ENCODE data around the gene TFRC.
"Not testable (repeated sequence)": the region's sequence is repeated elsewhere in the genome, so short reads cannot be mapped to it uniquely, and the experiment has no call there.

Gene TFRC

DNA sequence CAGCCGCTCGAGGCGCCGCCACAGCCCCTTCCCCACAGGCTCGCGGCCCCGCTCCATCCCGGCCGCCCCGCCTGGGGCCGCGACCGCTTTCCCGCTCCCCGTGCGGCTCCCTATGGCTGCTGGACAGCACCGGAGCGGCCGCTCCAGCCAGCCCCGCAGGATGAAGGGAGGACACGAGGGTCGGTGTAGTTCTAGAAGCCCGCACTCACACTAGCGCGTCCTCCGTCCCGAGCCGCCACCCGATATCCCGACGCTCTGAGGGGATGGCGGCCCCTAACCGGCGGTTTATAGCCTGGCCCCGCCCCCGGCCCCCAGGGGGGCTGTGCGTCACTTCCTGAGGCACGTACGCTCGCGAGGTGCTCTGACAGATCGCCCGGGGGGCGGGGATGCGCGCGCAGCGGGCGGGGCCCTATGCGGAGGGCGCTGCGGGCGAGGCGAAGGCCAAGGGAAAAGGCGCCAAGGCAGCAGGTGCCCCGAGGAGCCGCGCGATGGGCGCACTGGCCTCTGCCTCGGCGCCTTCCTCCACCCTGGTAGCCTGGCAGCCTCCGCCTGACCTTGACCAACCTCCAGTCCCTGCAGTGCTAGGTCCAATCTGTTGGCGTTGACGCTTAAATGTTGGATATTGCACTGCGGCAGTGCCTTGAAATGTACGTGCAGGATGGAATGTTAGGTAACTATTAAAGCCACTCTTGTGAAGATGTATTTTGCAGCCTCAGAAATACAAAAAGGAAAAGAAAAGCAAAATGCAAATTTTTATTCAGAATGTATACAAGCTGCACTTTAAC lies at the start of gene TFRC:
Gene TFRC (minus strand): TSS at position 257 of the 785 bp plus-strand sequence. CDS start 4,991 bp downstream, outside the sequence.
- DNase-seq = peak; percentile 99 to 100

DNA sequence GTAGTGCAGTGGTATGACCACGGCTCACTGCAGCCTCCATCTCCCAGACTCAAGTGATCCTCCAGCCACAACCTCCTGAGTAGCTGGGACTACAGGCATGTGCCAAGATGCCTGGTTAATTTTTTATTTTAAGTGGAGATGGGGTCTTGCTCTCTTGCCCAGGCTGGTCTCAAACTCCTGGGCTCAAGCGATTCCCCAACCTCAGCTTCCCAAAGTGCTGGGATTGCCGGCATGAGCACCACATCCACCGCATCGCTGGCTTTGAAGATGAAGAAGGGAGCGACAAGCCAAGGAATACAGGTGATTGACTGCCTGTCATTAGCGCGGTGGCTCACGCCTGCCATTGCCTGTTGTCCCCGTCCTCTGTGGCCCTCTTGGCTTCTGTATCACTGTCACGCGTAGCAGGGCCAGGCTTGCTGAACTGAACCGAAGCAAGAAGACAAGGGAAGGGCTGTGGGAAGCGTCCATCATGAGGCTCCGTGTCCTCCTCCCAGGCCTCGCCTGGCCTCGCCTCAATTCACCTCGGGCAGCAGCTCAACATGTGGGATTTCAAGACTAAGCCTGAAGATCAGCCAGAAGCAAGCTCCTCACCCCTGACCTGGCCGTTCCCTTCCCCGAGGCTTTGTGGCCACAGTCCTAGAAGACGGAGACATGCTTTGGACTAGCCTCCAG lies 46.4 kb upstream of the TFRC start:
- no peak for DNase-seq

DNA sequence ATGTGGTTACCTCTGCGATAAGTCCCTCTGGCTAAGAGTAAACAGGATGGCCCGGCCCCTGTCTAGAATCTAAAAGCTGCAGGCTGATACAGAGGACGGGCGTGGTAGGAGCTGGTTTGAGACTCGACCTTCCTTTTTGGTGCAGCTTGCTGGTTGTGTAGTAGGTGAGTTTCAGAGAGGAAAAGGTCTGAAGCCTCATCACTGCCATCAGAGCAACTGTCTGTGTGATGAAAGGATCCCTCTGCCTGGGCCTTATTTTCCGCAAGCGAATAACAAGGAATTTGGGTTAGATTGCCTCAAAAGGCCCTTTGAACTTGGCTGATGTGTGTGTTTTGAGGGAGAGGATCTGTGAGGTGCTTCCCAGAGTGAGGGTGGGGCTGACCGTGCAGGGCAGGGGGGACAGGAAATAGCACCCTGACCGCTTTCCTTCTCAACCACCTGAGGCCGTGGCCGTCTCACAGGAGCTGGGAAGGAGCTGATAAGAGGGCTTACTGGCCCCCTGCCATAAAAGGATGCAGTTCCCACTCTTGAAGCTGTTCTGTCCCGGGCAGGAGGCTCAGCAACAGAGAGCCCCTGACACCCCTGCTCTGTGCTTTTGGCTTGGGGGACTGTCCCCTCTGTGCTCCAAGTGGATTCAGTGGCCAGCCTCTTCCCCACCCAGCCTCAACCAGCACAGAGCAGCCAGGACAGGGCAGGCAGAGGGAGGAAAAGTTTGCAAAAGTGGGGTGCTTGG lies 45.6 kb upstream of the TFRC start:
- no peak for DNase-seq

DNA sequence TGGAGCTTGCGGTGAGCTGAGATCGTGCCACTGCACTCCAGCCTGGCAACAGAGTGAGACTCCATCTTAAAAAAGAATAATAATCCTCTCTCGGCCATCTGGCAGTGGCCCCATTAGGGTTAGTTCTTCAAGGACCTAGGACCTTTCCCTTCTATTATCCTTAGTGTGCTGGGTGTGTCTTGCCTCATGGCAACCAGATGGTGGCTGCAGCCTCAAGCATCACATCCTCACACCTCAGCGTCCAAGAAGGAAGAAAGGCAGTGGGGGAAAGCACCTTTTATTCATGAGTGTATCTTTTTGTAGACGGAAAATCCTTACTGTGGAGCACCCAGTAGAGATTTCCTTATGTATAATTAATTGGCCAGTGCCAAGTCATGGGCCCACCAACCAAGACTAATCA lies 42.7 kb upstream of the TFRC start:
- no peak for DNase-seq

DNA sequence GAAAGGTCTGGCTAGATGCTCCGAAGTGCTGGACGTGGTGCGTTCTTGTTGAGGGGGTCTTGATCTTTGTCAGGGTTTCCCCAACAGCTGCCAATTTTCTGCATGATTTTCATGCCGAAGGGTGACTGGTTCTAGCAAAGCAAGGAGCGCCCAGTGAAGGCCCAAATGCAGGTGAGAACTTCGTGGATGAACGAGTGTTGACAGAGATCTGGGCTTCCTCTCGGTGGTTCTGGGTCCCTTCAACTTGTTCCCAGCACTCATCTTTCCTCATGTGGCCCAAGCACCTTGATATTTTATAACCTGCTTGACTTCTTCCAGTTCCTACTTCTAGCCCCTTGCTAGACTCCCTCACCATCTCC lies 40.8 kb upstream of the TFRC start:
- no peak for DNase-seq

DNA sequence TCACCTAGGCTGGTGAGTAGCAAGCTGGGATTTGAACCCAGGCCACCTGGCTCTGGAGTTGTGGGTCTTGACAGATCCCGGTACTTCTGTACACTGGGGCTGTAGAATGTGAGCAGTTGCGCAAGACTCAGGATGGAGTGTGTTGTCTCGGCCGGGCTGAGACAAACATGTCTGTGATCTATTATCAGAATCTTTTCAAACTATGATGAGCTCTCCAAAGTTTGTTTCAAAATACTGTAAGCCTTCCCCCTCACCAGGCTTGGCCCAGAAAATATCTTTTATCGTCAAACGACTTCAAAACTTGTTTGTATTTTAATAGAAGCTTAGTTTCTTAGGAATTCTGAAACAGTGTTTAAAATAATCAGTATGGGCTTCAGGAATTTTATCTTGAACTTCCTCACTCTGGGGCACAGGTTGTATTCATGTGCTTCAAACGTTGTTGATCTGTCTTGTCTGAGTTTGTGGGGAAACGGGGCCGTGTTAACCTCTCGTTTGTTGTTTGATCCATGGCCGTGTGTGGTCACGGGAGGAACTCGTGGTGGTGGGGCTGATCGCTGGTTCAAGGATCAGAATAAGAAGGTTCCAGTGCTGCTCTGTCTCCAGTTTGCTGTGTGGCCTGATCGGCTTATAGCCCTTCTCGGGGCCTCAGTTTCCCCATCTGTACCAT lies 40.3 kb upstream of the TFRC start:
- DNase-seq = no peak

DNA sequence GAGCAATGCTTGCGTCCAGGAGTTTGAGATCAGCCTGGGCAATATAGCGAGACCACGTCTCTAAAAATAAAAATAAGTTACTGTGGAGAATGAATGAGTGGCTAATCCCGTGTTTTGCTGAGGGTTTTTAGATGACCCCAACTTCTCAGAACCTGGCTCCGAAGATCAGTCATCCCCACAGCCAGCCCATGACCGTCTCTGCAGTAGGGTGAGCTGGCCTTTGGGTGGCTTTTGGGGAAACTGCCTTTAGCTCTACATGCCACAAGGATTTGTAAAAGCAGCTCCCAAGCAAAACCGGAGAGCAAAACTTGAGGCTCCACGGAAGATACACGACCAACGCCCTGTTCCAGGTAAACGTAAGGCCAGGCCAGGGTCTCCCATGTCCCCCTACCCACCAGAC lies 39.2 kb upstream of the TFRC start:
- DNase-seq = no peak

DNA sequence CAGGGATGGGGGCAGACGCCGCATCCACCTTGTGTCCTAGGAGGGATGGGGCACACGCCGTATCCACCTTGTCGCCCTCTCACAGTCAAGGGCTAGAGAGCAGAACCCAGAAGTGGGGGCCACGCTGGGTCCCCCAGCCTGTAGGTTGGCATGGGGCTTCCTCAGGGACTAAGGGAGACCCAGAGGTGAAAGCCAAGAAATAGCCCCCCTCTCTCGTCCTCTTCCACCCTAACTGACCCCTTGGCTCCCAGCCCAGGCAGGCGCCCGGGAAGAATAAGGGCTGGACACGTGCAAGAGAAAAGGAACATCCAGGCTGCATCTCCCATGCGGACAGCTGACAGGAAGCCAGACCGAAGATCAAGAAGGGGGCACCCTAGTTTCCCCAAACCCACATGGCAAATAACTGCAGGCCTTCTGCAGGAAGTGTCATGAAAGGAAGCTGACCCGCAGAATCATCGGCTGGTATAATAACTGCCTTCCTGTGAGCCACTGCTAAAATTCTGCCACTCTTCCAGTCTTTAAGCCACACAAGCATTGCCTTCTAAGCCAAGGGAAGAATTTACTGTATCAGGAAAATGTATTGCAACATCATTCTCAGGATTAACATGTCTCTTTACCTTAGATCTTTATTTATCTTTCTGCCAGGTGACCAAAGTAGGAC lies 38.5 kb upstream of the TFRC start:
- peak in 1 of 2 experiments; percentile 21 for DNase-seq

DNA sequence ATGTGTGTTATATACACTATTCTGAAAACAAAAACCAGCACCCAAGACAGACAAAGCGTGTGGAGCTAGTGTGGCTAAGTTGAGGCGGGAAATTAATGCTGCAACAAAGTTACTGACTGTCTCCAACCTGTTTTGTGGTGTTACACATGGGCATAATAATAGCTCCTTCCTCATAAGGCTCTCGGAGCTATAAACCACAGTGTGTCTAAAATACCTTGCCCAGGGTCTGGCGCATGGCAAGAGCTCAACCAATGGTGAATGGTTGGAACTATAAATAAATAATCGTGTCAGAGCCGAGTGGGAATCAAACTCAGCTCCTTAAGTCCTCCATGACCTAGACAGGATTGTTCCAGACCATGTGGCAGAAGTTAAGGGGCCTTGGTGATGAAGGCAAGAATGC lies 35.9 kb upstream of the TFRC start:
- no peak for DNase-seq

DNA sequence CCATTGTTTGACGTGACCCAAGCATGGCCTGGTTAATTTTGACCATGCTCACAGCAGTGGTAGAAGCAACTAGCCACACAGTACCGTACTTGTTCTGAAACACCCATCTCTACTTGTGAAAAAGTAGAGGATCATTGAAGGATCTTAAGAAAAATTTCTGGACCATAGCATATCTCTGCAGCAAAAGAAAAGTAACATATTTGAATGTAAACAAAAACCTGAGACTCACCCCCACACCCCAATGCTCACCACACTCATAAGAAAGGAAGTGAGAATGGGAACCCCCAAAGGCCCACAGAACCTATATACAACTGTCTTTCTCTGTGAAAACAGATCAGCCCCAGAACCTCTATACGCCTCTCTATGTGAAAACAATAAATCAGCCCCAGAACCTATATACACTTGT lies 33.8 kb upstream of the TFRC start:
- no peak for DNase-seq

DNA sequence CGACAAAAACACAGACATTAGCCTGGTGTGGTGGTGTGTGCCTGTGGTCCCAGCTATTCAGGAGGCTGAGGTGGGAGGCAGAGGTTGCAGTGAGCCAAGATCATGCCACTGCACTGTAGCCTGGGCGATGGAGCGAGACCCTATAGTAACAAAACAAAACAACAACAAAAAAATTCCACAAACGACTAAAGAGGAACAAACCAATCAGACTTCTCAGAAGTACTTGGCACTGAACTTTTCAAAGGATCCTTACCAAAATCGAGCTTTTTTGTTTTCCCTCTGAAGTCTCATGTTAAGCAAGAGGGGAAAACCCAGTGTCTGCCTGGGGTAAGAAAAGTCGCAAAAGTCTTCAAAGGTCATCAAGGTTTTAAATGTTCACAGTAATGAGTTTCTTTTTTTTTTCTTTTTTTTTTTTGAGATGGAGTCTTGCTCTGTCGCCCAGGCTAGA lies 30.1 kb upstream of the TFRC start:
- DNase-seq = no peak

DNA sequence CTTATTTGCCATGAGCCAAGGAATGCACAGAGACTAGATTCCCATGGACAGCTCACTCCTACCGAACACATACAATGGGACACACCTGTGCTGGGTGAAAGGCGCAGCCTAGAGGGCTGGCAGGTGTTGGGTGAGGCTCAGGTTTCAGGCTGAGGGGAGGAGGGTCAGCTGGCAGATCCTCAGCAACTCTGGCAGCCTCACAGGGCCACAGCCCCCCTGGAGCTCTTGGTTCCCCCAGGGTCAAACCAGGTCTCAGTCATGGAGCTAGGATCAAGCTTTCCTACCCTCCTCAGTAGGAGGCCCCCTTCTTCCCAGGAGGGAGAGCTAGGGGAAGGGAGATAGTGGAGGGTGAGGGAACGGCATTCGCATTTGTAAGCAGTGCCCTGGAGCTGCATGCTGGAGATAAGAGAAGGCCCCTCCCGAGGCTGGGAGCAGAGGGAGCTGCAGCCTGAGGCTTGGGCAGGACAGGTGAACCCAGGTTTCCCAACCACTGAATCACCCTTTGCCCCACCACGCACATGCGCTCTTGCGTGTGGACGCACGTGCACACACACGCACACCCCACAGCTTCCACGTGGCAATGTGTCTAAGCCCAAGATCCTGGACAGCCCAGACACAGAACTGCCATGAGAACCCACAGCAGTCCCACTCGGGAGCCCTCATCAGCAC lies 26.3 kb upstream of the TFRC start:
- DNase-seq = peak in 1 of 2 experiments; percentile 10

DNA sequence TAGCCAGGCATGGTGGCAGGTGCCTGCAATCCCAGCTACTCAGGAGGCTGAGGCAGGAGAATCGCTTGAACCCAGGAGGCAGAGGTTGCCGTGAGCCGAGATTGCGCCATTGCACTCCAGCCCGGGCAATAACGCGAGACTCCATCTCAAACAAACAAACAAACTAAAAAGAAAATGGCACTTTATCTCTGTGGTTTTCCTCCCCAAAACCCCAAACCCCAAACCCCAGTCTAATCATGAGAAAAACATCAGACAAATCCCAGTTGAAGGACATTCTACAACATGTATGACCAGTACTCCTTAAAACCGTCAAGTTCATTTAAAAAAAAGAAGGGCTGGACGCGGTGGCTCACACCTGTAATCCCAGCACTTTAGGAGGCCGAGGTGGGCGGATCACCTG lies 22.8 kb upstream of the TFRC start:
- not testable (repeated sequence) for DNase-seq

DNA sequence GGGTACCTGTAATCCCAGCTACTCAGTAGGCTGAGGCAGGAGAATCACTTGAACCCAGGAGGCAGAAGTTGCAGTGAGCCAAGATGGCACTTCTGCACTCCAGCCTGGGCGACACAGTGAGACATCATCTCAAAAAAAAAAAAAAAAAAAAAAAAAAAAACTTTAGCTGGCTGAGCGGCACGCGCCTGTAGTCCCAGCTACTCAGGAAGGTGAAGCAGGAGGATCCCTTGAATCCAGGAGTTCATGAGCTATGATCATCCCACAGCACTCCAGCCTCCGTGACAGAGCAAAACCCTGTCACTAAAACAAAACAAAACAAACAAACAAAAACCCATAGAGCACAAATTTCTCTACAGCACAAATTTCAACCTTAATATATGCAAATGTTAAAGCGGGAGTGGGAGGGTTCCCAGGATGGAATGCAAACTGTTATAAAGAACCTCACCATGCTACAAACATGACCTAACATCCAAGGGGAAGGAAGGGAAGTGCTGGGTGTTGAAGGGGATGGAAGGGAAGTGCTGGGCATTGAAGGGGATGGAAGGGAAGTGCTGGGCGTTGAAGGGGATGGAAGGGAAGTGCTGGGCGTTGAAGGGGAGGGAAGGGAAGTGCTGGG lies 16.6 kb upstream of the TFRC start:
- DNase-seq = not testable (repeated sequence)

DNA sequence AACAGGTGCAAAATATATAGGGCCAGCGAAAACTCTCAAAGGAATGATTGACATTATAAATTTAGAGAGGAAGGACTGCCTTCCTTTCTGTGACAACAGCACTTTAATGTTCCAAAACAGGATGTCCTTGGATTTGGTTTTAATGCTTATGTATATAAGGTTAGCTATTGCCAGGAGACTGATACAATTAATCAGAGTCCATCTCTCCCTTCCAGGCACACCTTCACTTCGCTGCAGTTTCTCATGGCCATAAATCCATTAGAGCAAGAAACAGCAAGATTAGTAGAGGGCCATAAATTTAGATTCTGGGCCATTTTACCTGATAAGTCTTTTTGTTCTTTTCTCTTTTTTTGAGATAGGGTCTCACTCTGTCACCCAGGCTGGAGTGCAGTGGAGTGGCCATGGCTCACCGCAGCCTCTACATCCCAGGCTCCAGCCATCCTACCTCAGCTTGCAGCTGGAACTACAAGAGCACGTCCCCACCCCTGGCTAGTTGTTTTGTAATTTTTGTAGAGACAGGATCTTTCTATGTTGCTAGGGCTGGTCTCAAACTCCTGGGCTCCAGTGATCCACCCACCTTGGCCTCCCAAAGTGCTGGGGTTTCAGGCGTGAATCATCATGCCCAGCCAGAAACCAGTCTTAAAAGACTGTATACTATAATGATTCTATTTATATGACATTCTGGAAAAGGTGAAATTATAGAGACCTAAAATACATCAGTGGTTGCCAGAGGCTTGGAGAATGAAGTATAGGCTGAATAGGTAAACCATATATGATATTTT lies 15.7 kb upstream of the TFRC start:
- DNase-seq = no peak

DNA sequence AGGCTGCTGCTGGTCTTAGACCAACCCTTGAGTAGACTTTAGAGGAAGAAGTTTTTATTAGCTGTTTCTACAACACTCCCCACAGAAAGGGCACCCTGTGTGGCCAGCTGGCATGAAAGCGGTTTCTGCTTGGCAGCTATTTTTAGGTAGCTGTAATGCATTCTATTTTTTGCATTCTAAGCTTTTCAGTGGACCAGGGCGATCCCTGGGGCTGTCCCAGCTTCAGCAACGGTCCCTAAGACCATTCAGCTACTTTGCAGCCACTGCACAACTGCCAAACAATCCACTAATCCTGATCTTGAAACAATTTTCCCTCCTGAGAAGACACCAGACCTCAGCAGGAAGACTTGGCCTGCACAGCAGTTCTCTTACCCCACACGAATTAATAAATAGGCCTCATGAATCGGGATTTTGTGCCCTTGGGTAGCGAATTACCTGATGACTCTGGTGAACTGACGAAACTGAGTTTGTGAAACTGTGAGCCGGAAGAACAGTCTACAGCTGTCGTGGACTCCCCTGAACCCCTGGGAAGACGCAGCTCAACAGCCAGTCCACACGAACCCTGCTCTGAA lies 14.6 kb upstream of the TFRC start:
- no peak for DNase-seq

DNA sequence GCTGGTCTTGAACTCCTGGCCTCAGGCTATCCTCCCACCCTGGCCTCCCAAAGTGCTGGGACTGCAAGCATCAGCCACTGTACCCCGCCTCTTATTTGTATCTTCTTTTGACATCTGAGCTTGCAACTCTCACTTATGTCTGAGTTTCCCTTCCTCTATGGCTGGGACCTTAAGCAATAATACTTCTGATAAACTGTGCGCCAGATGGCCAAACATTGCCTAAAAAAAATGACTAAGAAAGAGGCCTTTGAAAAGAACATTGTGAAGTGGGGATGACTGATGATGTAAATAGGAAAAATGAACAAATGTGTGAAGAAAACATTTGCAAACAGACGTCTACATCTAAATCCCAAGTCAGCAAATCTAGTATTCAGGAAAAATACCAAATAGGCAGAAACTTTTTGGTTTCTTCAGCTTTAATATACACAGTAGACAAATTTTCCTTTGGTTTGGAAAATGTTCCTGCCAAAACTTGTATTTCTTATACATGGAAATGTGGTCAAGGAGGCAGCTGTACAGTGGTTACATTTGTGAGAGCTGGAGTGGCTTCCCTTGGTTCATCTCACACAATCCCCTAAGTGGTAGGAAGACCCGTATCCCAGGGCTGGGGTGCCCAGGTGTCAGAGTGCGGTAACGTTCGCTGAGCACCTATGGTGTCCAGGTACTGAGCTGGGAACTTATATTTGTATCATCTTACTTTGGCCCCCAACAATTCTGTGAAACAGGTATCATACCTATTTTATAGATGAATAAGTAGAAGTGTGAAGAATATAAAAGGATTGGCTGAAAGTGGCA lies 11.6 kb upstream of the TFRC start:
- no peak for DNase-seq

DNA sequence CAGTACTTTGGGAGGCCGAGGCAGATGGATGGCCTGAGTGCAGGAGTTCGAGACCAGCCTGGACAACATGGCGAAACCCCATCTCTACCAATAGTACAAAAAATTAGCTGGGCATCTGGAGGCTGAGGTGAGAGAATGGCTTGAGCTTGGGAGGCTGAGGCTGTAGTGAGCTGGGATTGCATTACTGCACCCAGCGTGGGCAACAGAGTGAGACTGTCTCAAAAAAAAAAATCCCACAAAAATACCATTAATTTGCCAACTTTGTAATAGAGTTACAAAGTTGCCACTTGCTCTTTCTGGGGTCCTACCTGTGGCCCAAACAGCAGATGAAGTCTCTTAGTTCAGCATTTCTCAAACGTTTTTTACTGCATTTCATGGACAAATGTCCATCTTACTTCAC lies 6.0 kb upstream of the TFRC start:
- no peak for DNase-seq

DNA sequence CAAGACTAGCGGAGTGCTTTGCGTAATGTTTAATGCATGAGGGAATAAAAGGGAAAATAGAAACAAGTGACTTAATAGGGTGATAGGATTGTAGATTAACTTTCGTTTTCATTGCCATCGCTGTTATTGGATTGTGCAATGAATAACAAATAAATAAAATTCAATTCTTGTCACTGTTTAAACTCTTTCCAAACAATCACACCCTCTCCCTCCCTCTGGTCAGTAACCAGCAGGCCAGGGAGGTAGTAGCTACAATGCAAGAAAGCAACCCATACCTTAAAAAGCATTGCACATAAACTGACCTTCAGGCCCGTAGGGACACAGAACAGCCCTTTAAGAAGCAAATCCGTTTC lies 705 bp upstream of the TFRC start:
- DNase-seq = no peak

Data from NCI-H2081 (cell line).